Gastroesophageal sphincter (tissue), 3 donors: Measurements from ENCODE around the gene MAP3K14.

Experiments
- CTCF ChIP-seq, 4 experiments: fragments of 200-600 bp in 2 of 4; fragments of 450-650 bp in 2 of 4; sonication (generic) in 1 of 4; IDR thresholded peaks; one replicate each; pipeline ENCODE4 v1.5.1; 2017 to 2019; ENCODE audit warnings: antibody characterized with exemption in 4 of 4, mild to moderate bottlenecking in 2 of 4, moderate library complexity in 2 of 4
- POLR2A ChIP-seq, 2 donors: fragments of 450-650 bp; IDR thresholded peaks; one replicate each; pipeline ENCODE4 v1.6.1; 2017; ENCODE audit warnings: antibody characterized with exemption in 2 of 2, mild to moderate bottlenecking in 2 of 2, moderate library complexity in 1 of 2
- POLR2AphosphoS5 ChIP-seq: sonication (generic); formaldehyde crosslinking; IDR thresholded peaks from one replicate; pipeline ENCODE4 v1.6.1; 2017; ENCODE audit warnings: antibody characterized with exemption

GRCh38 chr17:45306623-45307022 lies 10.2 kb downstream of the MAP3K14 start:
- no peak for TF ChIP-seq CTCF (IDR thresholded peaks at IDR 0.05)
- no peak for TF ChIP-seq POLR2A (IDR thresholded peaks at IDR 0.05)
- no peak for TF ChIP-seq POLR2AphosphoS5
